GM10266 (cell line): ENCODE measurements around the gene RABGAP1L.

Source experiments
- DNase-seq: peaks from one replicate; pipeline ENCODE4 v3.0.0; 2012; ENCODE audit errors: extremely low spot score
- CTCF ChIP-seq: IDR thresholded peaks from 2 replicates; pipeline ENCODE4 v1.5.1; 2012; ENCODE audit warnings: mild to moderate bottlenecking, low read depth; ENCODE audit not compliant: control insufficient read depth, insufficient read depth; ENCODE audit errors: missing control alignments

RABGAP1L gene

GRCh38 chr1:174200746-174201145 lies 41.4 kb downstream of the RABGAP1L start:
- no peak for DNase-seq
- no peak for TF ChIP-seq CTCF

- DNase-seq: no peak
- no peak for TF ChIP-seq CTCF
Measured at GRCh38 chr1:174204697-174205308, 45.5 kb downstream of the RABGAP1L start.

- TF ChIP-seq CTCF: no peak
- no peak for DNase-seq
Measured at GRCh38 chr1:174206148-174206836, 47.0 kb downstream of the RABGAP1L start.

GRCh38 chr1:174209347-174210187 lies 50.2 kb downstream of the RABGAP1L start:
- DNase-seq: no peak

GRCh38 chr1:174211486-174211885 lies 52.2 kb downstream of the RABGAP1L start:
- no peak for TF ChIP-seq CTCF

More at GRCh38 chr1:174209347-174210187, 50.2 kb downstream of the RABGAP1L start:
- TF ChIP-seq CTCF: no peak

GRCh38 chr1:174215766-174216165 lies 56.4 kb downstream of the RABGAP1L start:
- no peak for TF ChIP-seq CTCF
- DNase-seq: no peak

More at GRCh38 chr1:174211486-174211885, 52.2 kb downstream of the RABGAP1L start:
- DNase-seq: no peak
